ENCODE measurements around the gene TLR7.

GRCh38 chrX:12868747-12869146, 1.9 kb downstream of the TLR7 start:
- TF ChIP-seq, protein P1, sequence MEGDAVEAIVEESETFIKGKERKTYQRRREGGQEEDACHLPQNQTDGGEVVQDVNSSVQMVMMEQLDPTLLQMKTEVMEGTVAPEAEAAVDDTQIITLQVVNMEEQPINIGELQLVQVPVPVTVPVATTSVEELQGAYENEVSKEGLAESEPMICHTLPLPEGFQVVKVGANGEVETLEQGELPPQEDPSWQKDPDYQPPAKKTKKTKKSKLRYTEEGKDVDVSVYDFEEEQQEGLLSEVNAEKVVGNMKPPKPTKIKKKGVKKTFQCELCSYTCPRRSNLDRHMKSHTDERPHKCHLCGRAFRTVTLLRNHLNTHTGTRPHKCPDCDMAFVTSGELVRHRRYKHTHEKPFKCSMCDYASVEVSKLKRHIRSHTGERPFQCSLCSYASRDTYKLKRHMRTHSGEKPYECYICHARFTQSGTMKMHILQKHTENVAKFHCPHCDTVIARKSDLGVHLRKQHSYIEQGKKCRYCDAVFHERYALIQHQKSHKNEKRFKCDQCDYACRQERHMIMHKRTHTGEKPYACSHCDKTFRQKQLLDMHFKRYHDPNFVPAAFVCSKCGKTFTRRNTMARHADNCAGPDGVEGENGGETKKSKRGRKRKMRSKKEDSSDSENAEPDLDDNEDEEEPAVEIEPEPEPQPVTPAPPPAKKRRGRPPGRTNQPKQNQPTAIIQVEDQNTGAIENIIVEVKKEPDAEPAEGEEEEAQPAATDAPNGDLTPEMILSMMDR (IDR thresholded peaks at IDR 0.05): no peak
- no peak for TF ChIP-seq POLR2A (IDR thresholded peaks at IDR 0.05)
- TF ChIP-seq EP300 (IDR thresholded peaks at IDR 0.05): no peak
- no peak for TF ChIP-seq POLR2AphosphoS5 (IDR thresholded peaks at IDR 0.05)

All from gastroesophageal sphincter (tissue), 3 donors.